A549 treated with AZD9567 at 1 μM for 4 hours (cell line): ENCODE data around the gene CAPZA1. TPM values are rescaled to one million over a fixed set of nuclear protein-coding genes. Genes with fewer than 3 reads are reported as not detected.

Experiments used
- total RNA-seq: library from RNA; stranded (reverse); fragments of 200-300 nt; extraction: Qiagen RNA extraction; gene quantifications from 5 replicates; pipeline ENCODE4 v1.2.3, GENCODE V29; 2022; ENCODE audit not compliant: insufficient read depth

CAPZA1 gene
- total RNA-seq: 55.0 to 91.9 TPM (median 61.2 TPM) in 5 replicates

GRCh38 chr1:112619518-112620376 is at the start of gene CAPZA1:
Gene CAPZA1, plus strand, starts transcription at chr1:112619832. Its CDS starts 13 bp downstream, at chr1:112619845.

DNA sequence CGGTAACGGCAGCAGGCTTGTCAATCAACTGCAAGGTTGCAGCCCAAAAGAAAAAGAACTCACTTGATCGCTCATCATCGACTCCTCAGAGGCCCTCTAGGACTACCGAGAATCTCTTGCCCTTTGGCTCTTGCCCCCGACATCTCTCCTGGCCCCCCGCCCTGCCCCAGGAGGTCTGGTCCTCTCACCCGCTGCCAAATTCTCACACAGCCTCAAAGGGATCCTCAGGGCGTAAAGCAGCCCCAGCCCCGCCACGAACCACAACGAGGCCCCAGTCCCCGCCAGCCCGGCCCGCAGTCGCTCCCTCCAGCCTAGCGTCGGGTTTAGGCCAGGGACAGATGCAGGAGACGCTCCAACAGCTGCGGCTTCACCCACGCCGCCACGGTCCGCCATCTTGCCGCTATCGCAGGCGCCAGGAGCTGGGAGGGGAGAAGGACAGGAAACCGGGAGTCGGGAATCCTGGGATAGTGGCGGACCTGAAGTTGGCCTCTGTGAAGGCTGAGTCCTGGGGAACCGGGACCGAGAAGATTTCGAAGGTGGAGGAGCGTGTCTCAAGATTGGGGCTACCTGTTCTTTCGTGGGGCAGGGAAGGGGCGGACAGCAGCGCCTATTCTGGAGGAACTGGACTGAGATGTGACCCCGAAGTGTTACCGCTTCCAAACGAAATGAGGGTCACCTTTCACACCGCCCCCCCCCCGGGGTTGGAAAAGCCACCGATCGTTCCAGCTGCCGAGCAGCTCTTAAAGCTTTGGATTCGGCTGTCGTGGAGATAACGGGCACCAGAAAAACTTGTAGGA is 713 bp upstream of the CAPZA1 start, which contains the start of gene ST7L:
TSS of gene ST7L (minus strand) at position 421 of the 797 bp plus-strand sequence. CDS start at position 393, 28 bp downstream.

DNA sequence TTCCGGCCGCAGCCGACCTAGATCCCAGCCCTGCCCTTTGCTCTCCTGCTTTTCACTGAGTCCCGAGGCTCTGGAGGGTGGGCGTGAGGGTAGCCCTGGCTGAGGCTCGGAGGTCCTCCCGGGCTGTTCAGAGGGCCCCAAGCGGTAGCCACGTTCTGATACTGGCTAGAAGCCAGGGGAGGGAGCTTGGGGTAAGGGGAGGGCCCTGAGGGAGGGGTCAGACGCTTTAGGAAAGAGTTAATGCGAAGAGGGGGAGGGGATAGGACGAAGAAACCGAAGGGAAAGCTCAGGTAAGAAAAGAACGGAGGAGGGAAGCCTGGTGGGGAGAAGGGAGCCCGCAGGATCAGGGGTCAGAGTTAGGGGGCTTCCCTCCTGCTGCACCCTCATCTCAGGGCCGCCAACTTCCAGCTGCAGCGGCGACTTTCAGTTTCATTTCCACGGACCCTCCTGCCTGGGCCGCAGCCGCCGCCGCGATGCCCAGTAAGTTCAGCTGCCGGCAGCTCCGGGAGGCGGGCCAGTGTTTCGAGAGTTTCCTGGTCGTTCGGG is 54.9 kb downstream of the CAPZA1 start, which contains the start of gene MOV10:
TSS of gene MOV10 (plus strand) at position 220 of the 546 bp plus-strand sequence. CDS start at position 474, 254 bp downstream.

DNA sequence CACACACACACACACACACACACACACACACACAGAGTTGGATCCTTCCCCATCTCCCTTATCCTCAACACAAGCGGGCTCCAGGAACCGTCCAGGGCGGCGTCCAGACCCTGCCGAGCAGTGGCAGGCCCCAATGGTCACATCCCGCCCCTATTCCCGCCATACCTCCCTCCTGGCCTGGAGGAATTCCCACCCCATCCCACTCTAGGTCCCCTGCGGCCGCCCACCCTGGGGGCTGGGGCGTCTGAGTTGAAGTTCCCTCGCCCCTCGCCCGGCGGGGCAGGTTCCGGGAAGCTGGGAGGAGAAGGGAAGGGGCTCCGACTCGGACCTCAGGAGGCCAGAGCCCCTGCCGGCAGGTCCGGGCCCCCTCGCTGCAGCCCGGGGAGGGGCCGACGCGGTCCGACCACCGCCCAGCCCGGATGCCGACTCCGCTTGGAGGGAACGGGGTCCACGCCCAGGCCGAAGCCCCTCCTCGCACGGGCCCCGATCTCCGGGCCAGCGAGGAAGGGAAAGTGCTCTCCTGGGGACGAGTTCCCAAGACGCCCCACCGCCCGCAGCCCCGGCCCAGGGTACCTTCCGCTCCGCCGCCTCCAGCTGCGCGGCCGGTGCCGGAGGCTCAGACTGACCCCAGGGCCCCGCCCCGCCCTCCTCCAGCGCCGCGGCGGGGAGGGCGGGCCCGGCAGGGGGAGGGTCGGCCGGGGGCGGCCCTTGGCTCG is 87.0 kb downstream of the CAPZA1 start, which contains the start of gene RHOC:
TSS of gene RHOC (minus strand) at position 623 of the 716 bp plus-strand sequence. CDS start 3,328 bp downstream, outside the sequence.

DNA sequence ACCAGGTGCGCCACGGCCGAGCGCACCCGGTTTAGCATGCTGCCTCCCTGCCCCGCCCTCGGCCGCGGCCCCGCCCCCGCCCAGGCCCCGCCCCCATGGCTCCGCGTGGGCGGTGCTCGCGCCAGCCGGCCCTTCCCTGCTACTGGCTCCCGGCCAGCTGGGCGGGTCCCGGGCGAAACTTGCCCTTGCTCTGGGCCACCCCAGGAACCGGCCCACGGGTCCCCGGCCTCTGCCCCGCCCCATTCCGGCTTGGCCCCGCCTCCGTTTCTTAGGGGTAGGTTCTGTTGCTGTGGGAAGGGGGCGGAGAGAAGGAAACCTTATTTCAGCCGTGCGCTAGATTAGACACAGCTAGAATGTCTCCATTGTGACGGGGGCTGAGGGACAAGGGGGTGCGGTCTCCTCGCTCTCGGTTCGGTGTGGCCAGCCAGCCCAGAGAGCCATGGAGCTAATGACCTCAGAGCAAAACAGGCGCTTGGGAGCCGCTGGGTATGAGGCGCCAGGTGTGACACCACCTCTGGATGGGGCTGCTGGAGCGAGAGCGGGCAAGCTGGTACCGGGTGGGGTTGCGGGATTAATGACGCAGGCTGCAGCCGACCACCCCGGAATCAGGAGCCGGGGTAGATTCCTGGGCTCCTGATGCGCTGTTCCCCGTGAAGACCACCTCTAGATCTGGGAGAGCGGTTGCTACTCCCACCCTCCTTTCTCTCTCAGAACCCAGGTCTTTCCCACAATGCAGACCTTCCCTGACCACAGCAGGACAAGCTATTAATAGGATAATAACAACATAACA is 95.8 kb downstream of the CAPZA1 start, which contains the start of gene PPM1J:
TSS of gene PPM1J (minus strand) at position 69 of the 790 bp plus-strand sequence. CDS start at position 38, 31 bp downstream.

Other genes with a start within 250 kb of the CAPZA1 start
- 5.0 to 7.7 TPM (median 6.7 TPM) in 5 replicates for gene CTTNBP2NL, start 223.6 kb upstream of the CAPZA1 start, total RNA-seq
- 0.12 to 0.24 TPM (median 0.21 TPM) in 4 of 5 replicates, not detected in the other for gene WNT2B, start 110.9 kb upstream of the CAPZA1 start, total RNA-seq
- gene ST7L, start 691 bp upstream of the CAPZA1 start, total RNA-seq: 9.8 to 11.8 TPM (median 10.8 TPM) in 5 replicates
- 21.0 to 31.8 TPM (median 29.2 TPM) in 5 replicates for gene MOV10, start 54.8 kb downstream of the CAPZA1 start, total RNA-seq
- gene RHOC, start 87.3 kb downstream of the CAPZA1 start, total RNA-seq: 333 to 367 TPM (median 340 TPM) in 5 replicates
- 0.94 to 1.4 TPM (median 1.2 TPM) in 4 of 5 replicates, not detected in the other for gene PPM1J, start 95.5 kb downstream of the CAPZA1 start, total RNA-seq